GM12891 (cell line): ENCODE measurements around the gene ARHGEF4.

Source experiments
- DNase-seq: peaks from one replicate; pipeline ENCODE4 v3.0.0; 2011; ENCODE audit warnings: low spot score; ENCODE audit not compliant: insufficient read length
- FAIRE-seq: peaks from 2 replicates; lab custom pipeline; 2011; peaks lifted over from hg19 to GRCh38; lab: Jason Lieb, UNC
- PAX5 ChIP-seq: IDR thresholded peaks from 2 replicates; pipeline ENCODE4 v1.6.1; 2011; ENCODE audit warnings: low read length, moderate library complexity, mild to moderate bottlenecking; ENCODE audit not compliant: insufficient read depth, severe bottlenecking
- POLR2A ChIP-seq: IDR thresholded peaks from 2 replicates; pipeline ENCODE4 v1.6.1; 2011; ENCODE audit warnings: low read depth, low read length, control low read depth
- POLR2AphosphoS5 ChIP-seq: IDR thresholded peaks from 2 replicates; pipeline ENCODE4 v1.6.1; 2011; ENCODE audit warnings: low read depth, low read length, control low read depth
- POU2F2 ChIP-seq: IDR thresholded peaks from 2 replicates; pipeline ENCODE4 v1.6.1; 2011; ENCODE audit warnings: low read depth, mild to moderate bottlenecking, control low read depth, low read length, moderate library complexity
- SPI1 ChIP-seq: IDR thresholded peaks from 2 replicates; pipeline ENCODE4 v1.6.1; 2011; ENCODE audit warnings: low read depth, low read length, control low read depth
- TAF1 ChIP-seq: IDR thresholded peaks from 2 replicates; pipeline ENCODE4 v1.6.1; 2011; ENCODE audit warnings: low read depth, low read length, control low read depth

ARHGEF4 gene

DNA sequence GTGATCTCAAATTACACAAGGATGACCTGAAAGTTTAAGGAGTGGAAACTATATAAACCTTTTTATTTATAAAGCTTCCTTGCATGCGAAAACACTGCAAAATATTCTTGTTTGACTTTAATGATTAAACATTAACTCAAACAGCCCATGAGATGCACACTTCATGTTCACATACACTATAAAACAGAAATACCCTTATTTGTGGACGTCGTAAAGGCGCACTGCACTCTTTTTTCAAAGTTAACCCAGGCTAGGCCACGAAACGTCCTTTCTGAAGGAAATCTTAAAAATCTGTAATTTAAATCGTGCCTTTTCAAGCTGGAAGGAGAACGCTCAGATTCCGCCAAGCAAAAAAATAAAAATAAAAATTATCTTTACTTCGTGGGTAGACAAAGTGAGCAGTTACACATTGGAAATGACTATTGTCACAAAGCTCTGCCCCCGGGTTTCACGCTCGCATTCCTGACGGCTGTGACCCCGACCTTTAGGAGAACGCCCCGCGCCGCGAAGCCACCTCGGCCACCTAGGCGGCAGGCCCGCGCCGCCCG, 255.8 kb downstream of the ARHGEF4 start:
- TF ChIP-seq POU2F2 (no peak), TAF1 (no peak), PAX5 (no peak), POLR2A (no peak), SPI1 (no peak), POLR2AphosphoS5 (no peak)
- FAIRE-seq (peak; percentile 5), DNase-seq (no peak)

DNA sequence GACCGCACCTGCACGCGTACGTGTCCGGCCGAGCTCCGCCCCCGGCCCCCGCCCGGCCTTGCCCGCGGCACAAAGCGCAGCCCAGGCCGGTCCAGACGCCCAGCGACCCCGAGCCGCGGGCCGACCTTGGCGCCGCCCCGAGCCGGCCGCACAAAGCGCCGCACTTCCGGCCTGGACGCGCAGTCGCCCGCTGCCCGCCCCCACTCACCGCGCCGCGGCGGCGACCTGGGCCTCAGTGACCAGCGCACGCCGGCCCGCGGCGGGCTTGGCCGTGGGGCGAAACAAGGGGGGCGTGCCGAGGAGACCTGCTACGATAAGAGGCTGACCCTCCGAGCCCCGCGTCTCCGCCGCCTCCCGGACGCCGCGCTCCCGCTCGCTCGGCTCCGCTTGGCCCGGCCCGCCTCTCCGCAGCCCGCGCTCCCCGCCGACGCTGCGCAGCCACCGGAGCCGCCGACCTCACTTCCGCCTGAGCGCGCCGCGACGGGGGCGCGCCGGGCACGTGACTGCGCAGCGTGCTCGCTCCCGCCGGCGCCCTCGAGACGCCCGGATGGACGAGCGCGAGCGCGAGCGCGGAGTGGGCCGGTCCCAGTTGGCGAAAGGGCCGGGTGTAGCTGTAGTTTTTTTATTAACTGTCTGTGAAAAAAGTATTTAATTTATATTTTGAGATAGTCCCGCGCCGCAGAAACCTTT, 256.4 kb downstream of the ARHGEF4 start, which contains the start of gene FAM168B:
FAM168B (minus strand) TSS at position 455 of the 690 bp plus-strand sequence. CDS start 10,814 bp downstream, outside the sequence.
- FAIRE-seq (peak; percentile 100), DNase-seq (peak; percentile 91)
- TF ChIP-seq SPI1: peak; percentile 42; the same call in 1 of the 2 replicates
- peak; percentile 62 for TF ChIP-seq POLR2A
- TF ChIP-seq POU2F2: no peak
- peak; percentile 95 for TF ChIP-seq PAX5
- 0 out of 2 replicates have a peak, but pooled peaks have one; percentile 41 for TF ChIP-seq POLR2AphosphoS5
- TF ChIP-seq TAF1: peak; percentile 22; the same call in 1 of the 2 replicates

DNA sequence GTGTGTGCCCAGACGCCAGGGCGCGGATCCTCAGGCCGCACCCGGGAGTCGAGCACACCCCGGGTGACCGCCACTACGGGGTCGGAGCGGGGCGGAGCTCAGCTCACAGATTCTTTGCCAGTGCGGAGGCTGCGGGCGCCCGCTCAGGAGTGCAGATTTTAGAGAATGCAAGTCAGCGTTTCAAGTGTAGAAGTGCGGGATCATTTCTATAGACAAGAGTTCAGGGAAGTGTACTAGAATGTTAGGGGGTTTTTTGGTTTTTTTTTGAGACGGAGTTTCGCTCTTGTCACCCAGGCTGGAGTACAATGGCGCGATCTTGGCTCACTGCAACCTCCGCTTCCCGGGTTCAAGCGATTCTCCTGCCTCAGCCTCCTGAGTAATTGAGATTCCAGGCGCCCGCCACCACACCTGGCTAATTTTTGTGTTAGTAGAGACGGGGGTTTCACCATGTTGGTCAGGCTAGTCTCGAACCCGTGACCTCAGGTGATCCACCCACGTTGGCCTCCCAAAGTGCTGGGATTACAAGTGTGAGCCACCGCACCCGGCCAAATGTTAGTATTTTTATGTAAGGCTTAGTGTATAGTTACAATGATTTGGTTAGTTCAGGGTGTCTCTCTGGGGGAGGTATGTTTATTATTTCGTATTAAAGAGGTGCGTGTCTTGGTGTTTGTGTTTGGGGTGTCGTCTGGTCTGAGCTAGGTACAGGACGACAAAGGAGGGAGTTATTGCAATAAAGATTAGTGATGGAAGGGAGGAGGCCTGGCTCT, 257.2 kb downstream of the ARHGEF4 start:
- DNase-seq: peak; percentile 46
- no peak for FAIRE-seq
- TF ChIP-seq POU2F2: no peak
- TF ChIP-seq POLR2AphosphoS5: no peak
- 0 out of 2 replicates have a peak, but pooled peaks have one; percentile 8 for TF ChIP-seq POLR2A
- TF ChIP-seq TAF1: no peak; the same call in 1 of the 2 replicates
- no peak for TF ChIP-seq SPI1
- TF ChIP-seq PAX5: no peak

DNA sequence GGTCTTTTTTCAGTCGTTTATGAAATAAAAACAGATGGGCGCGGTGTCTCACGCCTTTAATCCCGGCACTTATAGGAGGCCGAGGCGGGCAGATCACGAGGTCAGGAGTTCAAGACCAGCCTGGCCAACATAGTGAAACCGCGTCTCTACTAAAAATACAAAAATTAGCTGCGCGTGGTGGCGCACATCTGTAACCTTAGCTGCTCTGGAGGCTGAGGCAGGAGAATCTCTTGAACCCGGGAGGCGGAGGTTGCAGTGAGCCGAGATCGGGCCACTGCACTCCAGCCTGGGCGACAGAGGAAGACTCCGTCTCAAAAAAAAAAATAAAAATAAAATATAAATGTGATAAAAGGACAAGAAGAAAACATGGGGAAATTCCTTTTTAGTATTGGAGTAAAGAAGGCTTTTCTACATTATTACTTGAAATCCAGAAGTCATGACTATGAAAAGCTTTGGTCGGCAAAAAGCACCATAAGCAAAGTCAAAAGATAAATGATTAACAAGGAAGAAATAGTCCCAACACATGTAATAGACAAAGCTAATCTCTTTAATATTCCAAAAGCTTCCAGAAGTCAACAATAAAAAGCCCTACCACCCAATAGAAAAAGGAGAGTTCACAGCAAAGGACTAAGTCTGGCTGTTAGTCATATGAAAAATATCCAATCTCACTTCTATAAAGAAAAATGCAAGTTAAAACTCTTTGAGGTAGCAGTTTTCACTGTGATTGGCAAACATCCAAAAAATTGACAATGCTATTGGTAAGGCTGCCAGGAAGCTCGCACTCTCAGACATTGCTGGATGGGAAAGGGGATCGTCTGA, 258.0 kb downstream of the ARHGEF4 start:
- FAIRE-seq (peak; percentile 16), DNase-seq (no peak)
- TF ChIP-seq POU2F2 (no peak), PAX5 (no peak), SPI1 (no peak), POLR2AphosphoS5 (no peak), POLR2A (no peak), TAF1 (no peak)
